NCI-H2196 treated with DMSO at 0.1 percent for 48 hours (cell line): ENCODE data around the gene CD200.
"Not testable (repeated sequence)": the region's sequence is repeated elsewhere in the genome, so short reads cannot be mapped to it uniquely, and the experiment has no call there.

Source experiments
- DNase-seq: peaks from one replicate; lab custom pipeline; 2025; ENCODE audit not compliant: unreplicated experiment; lab: John Stamatoyannopoulos, UW

The CD200 gene

DNA sequence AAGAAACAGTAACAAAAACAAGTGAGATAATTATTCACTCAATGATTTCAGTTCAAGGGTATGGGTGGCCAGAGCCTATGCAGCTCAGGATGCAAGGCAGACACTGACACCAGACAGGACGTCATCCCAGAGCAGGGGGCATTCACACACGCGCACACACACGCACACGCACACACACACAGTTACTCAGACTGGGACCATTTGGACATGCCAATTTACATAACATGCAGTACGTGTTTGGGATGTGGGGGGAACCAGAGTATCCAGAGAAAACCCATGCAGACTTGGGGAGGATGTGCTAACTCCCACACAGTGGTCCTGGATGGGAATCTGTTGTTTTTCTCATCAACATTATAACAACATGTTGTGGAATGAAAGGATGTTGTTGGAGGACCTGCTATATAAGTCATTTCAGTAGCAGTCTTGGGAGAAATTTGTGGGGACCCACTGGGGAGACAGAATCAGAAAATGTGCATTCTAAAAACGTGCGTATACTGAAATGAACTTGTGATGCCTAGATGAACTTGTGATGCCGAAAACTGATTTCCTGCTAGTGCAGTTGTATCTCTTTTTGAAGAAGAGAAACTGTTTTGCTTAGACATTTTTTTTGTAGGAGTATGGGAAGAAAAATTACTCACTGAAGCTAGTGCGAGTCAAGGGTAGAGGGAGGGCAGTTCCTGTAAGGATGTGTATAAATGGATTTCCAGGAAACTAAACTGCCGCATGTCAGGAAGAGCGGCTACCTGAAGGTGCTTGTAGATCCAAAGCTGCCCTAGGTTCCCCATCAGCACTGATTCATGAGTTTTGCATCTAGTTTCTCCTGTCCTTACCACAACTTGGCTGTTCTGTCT lies 25.2 kb downstream of the CD200 start:
- DNase-seq, result no peak

GRCh38 chr3:112360561-112360960 lies 27.6 kb downstream of the CD200 start:
- no peak for DNase-seq

DNA sequence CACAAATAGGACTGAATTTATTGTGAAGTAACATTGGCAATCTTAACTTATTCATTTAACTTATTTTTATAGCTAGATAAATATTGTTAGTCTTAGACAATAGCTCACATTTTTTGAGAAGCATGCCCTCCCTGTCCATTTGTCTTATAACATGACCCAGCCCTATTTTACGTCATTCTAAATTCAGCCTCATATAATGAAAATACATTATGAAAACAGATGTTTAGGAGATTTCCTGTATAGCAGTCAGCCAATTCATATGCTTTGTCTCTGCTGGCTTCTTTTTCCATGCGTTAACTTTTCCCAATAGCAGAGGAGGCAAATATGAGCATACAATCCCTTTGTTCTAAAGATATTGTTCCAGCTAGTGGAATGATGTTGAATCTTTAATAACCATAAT lies 29.3 kb downstream of the CD200 start:
- no peak for DNase-seq

DNA sequence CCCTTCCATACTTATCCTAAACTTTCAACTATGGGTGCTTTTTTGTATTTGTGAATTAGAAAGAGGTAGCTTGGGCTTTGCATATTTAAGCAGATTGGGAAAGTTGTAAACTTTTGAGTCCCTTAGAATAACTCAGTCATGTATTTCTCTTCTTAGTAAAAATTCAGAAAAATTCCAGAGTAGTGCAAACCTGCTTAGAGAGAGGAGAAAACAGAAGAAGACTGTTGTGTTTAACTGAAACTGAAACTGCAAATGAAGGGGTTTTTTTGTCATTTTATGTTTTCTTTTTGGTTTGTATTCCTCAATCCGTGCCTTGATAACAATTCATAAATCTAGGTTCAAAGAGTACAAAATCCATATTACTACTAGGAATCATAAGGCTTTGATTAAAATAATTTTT lies 31.3 kb downstream of the CD200 start:
- no peak for DNase-seq

- DNase-seq, result no peak
Measured at GRCh38 chr3:112365035-112365434, 32.1 kb downstream of the CD200 start.

GRCh38 chr3:112365636-112366035 lies 32.7 kb downstream of the CD200 start:
- no peak for DNase-seq

DNA sequence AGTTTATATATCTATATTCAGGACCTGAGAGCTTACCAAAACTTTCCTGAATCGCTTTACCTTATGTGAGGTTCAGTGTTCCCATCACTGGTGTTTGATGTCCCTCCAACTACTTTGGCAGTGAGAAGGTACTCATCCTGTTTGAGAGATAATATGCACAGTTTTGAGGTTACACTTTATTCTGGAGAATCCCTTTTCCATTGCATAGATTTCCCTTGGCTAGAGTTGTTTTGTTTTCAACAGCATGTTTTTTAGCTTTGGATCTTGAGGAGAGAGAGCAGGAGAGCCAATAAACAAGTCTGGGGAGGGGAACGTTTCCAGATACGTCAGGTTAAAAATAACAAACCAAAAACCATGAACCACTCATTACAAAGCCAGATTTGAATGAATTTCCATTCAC lies 33.6 kb downstream of the CD200 start:
- DNase-seq, result no peak

- no peak for DNase-seq
Measured at GRCh38 chr3:112371569-112371968, 38.6 kb downstream of the CD200 start.

GRCh38 chr3:112372396-112372795 lies 39.4 kb downstream of the CD200 start:
- no peak for DNase-seq

GRCh38 chr3:112373476-112373875 lies 40.5 kb downstream of the CD200 start:
- DNase-seq, result no peak

DNA sequence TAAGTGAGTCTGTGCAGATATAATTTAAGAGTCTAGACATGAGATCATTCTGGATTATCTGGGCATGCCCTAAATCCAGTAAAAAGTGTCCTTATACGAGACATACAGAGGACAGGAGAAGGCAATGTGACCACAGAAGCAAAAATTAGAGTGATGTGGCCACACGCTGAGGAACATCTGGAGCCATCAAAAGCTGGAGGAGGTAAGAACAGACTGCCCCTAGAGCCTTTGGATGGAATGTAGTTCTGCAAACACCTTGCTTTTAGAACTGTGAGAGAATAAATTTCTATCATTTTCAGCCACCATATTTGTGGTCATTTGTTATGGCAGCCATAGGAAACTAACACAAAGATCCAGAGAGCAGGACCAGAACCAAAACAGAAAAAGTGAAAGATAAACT lies 41.0 kb downstream of the CD200 start:
- DNase-seq, result no peak

GRCh38 chr3:112374333-112374734 lies 41.4 kb downstream of the CD200 start:
- DNase-seq, result no peak

DNA sequence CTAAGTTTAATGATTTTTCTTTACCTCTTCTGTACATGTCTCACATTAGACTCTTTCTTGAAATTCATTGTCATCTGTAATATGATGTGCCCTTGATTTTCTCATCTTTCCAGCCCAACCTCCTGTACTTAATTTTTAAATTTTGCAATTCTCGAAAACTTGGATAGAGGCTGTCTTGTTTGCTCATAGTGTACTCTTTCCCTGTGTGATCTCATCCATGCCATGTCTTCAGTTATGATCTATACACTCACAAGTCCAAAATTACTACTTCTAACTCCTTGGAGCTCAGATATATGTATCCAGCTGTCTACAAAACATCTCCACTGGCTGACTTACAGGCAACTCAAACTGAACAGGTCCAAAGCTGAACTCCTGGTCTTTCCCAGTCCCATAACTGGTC lies 42.2 kb downstream of the CD200 start:
- no peak for DNase-seq

- DNase-seq, result no peak
Measured at GRCh38 chr3:112376241-112376911, 43.4 kb downstream of the CD200 start.

DNA sequence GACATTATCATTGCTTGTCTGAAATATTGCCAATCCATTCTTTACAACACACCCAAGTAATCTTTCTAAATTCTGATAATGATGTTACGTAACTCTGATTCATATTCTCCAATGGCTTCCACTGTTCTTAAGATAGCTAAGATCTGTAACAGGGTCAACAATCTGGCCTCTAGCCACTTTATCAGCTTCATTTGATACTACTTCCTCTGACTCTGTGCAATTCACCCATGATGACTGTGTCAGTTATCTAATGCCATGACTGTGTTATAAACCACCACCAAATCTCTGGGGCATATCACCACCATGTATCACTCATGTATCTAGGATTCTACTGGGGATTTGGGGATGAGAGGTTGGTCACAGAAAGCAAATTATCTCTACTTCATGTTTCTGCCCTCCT lies 44.0 kb downstream of the CD200 start:
- DNase-seq, result no peak

DNA sequence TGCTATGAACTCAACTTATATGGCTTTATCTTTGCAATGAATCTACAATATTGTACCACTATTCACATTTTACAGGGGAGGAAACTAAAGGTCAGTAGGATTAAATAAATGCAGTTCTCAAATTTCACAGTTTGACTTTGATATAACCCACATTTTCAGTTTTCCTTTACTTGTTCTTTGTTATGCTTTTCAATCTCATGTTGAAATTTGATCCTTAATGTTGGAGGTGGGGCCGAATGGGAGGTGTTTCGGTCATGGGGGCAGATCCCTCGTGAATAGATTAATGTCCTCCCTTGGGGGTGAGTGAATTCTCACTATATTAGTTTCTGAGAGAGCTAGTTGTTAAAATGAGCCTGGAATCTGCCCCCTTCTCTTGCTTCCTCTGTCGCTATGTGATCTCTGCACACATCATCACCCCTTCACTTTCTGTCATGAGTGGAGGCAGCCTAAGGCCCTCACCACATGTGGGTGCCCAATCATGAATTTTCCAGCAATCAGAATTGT lies 44.7 kb downstream of the CD200 start:
- DNase-seq, result no peak

GRCh38 chr3:112378347-112378746 lies 45.4 kb downstream of the CD200 start:
- not testable (repeated sequence) for DNase-seq

DNA sequence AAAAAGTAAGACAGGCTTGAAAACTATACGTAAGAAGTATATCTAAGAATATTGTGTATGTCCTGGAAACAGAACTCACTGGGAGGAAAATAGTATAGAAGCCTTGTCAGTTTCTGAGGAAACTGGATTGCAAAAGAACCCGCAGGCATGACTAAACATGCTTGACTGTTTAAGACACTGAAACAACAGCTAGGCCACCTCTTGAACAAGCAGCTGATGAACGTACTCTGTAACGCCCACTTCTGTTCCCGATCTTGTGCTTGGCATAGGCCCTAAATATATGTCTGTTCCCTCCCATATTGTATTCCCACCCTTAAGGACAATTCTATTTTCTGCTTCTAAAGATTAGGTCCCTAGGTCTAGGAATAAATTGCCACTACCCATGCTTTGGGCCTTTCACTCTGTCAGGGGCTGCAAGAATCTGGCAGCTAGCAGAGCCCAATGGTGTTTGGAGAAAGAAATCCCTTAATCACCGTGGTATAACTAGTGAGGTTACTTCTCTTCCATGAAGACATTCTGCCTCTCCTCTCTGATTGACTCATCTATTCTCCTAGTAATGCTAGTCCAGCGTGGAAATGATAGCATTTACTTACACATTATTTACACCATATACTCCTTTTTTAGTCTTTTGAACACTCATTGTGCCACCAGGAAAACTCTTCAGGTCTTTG lies 46.2 kb downstream of the CD200 start:
- DNase-seq, result no peak

DNA sequence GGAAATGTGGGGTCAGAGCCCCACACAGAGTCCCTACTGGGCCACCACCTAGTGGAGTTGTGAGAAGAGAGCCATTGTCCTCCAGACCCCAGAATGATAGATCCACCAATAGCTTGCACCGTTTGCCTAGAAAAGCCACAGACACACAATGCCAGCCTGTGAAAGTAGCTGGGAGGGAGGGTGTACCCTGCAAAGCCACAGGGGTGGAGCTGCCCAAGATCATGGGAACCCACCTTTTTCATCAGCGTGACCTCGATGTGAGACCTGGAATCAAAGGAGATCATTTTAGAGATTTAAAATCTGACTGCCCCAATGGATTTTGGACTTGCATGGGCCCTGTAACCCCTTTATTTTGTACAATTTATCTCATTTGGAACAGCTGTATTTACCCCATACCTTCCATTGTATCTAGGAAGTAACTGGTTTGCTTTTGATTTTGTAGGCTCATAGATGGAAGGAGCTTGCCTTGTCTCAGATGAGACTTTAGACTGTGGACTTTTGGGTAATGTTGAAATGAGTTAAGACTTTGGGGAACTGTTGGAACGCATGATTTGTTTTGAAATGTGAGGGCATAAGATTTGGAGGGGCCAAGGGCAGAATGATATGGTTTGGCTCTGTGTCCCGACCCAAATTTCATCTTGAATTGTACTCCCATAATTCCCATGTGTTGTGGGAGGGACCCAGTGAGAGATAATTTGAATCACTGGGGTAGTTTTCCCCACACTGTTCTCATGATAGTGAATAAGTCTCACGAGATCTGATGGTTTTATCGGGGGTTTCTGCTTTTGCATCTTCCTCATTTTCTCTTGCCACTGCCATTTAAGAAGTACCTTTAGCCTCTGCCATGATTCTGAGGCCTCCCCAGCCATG lies 49.0 kb downstream of the CD200 start:
- no peak for DNase-seq

DNA sequence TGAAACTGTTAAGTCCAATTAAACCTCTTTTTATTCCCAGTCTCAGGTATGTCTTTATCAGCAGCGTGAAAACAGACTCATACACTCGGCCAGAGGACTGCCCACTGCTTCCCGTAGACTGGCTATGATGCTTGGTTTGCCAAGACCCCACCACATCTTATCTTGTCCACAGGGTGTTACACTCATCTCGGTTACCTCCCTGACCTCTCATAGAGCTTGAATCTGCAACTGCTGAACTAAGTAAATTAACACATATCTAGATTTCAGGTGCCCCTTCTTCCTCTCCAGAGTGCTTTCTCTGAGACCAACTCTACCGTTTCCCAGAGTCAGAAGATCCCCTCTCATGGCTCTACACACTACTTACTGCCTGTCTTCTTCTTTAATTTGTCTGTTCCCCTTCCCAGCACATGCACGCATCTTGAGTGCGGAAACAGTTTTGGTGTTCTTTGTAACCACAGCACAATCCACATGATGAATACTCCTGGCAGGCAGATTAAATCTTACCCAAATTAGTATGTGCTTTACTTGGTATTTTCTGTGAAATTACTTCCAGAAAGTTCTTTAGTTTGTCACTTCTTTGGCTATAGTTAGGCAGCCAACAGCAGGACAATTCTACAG lies 49.7 kb downstream of the CD200 start:
- no peak for DNase-seq
